DOHH2 (cell line): ENCODE measurements around the gene LAMA3.

Experiments used
- H3F3A ChIP-seq: fragments of 200-600 bp; sonication (generic), shearing (Covaris generic); 2 replicates; pipeline ENCODE4 v1.6.0; 2016; ENCODE audit warnings: antibody characterized with exemption, mild to moderate bottlenecking; ENCODE audit not compliant: control insufficient read depth, insufficient read depth
- H3K27ac ChIP-seq: fragments of 200-600 bp; sonication (generic); 2 replicates; pipeline ENCODE4 v1.5.1; 2014; ENCODE audit warnings: low read depth, mild to moderate bottlenecking, low read length, moderate library complexity
- H3K27me3 ChIP-seq: fragments of 200-600 bp; sonication (generic); 2 replicates; pipeline ENCODE4 v1.6.1; 2014; ENCODE audit warnings: mild to moderate bottlenecking, low read length, mixed read lengths; ENCODE audit not compliant: control insufficient read depth
- H3K36me3 ChIP-seq: fragments of 200-600 bp; sonication (generic); 2 replicates; pipeline ENCODE4 v1.6.1; 2014; ENCODE audit warnings: mild to moderate bottlenecking, low read length, moderate library complexity, mixed read lengths; ENCODE audit not compliant: control insufficient read depth
- H3K4me1 ChIP-seq: fragments of 200-600 bp; sonication (generic); 2 replicates; pipeline ENCODE4 v1.6.1; 2014; ENCODE audit warnings: mild to moderate bottlenecking, low read length, mixed read lengths; ENCODE audit not compliant: control insufficient read depth
- H3K4me2 ChIP-seq: fragments of 200-600 bp; sonication (generic); 2 replicates; pipeline ENCODE4 v1.6.0; 2014; ENCODE audit warnings: mild to moderate bottlenecking, low read length, moderate library complexity
- H3K4me3 ChIP-seq: fragments of 200-600 bp; sonication (generic); 2 replicates; pipeline ENCODE4 v1.5.1; 2014; ENCODE audit warnings: mild to moderate bottlenecking, low read length, mixed read lengths
- H3K79me2 ChIP-seq: fragments of 200-600 bp; sonication (generic); 2 replicates; pipeline ENCODE4 v1.6.1; 2014; ENCODE audit warnings: mild to moderate bottlenecking, low read length, mixed read lengths; ENCODE audit not compliant: control insufficient read depth
- H3K9me2 ChIP-seq: fragments of 200-600 bp; sonication (generic); replicated peaks from 2 replicates; pipeline ENCODE4 v1.6.1; 2014; ENCODE audit warnings: mild to moderate bottlenecking, low read length, mixed read lengths; ENCODE audit not compliant: control insufficient read depth
- H3K9me3 ChIP-seq: fragments of 200-600 bp; sonication (generic); 2 replicates; pipeline ENCODE4 v1.6.1; 2014; ENCODE audit warnings: antibody characterized with exemption, low read length, mixed read lengths; ENCODE audit not compliant: control insufficient read depth, insufficient read depth
- H4K20me1 ChIP-seq: fragments of 200-600 bp; sonication (generic); 2 replicates; pipeline ENCODE4 v1.6.0; 2014; ENCODE audit warnings: low read depth, mild to moderate bottlenecking, antibody characterized with exemption, low read length, moderate library complexity; ENCODE audit not compliant: control insufficient read depth, insufficient read depth
- EZH2phosphoT487 ChIP-seq: fragments of 200-600 bp; sonication (generic); IDR thresholded peaks from 2 replicates; pipeline ENCODE4 v1.6.1; 2017; ENCODE audit warnings: borderline replicate concordance, mild to moderate bottlenecking, antibody characterized with exemption, low read length, moderate library complexity, mixed read lengths
- TF ChIP-seq, protein P1 (sequence below): fragments of 200-600 bp; sonication (generic); IDR thresholded peaks from one replicate; pipeline ENCODE4 v1.5.1; 2014; ENCODE audit warnings: antibody characterized with exemption, mild to moderate bottlenecking, low read depth, low read length; ENCODE audit not compliant: poor library complexity, severe bottlenecking

LAMA3 gene

DNA sequence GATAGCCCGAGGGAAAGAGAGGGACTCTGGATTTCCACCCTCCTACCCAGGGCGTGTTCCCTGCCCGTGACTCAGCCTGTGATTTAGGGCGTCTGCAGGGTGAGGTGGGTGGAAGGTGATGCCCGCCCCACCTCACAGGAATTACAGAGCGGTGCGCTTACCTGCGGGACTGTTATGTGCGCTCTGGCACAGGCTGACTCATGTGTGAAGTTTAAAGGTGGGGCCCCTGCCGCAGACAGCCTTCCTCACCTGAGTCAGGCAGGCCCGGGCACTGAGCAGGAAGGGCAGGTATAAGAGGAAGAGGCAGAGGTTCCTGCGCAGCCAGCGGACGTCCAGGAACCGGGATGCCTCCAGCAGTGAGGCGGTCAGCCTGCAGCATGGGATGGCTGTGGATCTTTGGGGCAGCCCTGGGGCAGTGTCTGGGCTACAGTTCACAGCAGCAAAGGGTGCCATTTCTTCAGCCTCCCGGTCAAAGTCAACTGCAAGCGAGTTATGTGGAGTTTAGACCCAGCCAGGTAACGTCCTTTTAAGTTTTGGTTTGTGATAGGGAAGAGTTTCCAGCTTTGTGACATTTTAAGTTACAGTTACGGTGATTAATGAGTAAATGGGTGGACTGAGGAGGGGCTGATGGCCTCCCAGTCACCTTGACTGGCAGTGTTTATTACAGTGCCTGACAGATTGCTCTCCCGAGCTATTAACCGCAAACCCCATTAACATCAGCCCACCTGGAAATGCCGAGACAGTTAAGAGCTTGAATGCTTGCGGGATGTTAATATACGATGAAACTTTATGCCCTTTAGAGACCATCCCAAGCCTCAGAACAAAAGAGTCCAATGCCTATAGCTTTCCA is 183.7 kb downstream of the LAMA3 start:
- no peak overlapping the region for H3K4me2 ChIP-seq
- H3K4me3 ChIP-seq, result no peak overlapping the region
- no peaks in the 10 kb centered on the region for H3F3A ChIP-seq
- 0 out of 2 replicates have a peak, but pooled peaks cover 6% of the 10 kb centered on the region for H3K27me3 ChIP-seq
- no peaks in the 10 kb centered on the region for H3K79me2 ChIP-seq
- no peaks in the 10 kb centered on the region for H4K20me1 ChIP-seq
- H3K9me3 ChIP-seq, result no peaks in the 10 kb centered on the region
- H3K4me1 ChIP-seq, result peaks cover 9% of the 10 kb centered on the region
- no peak overlapping the region for H3K27ac ChIP-seq
- no peaks in the 10 kb centered on the region for H3K9me2 ChIP-seq
- no peaks in the 10 kb centered on the region for H3K36me3 ChIP-seq
- TF ChIP-seq EZH2phosphoT487, result no peak
- TF ChIP-seq, protein P1, sequence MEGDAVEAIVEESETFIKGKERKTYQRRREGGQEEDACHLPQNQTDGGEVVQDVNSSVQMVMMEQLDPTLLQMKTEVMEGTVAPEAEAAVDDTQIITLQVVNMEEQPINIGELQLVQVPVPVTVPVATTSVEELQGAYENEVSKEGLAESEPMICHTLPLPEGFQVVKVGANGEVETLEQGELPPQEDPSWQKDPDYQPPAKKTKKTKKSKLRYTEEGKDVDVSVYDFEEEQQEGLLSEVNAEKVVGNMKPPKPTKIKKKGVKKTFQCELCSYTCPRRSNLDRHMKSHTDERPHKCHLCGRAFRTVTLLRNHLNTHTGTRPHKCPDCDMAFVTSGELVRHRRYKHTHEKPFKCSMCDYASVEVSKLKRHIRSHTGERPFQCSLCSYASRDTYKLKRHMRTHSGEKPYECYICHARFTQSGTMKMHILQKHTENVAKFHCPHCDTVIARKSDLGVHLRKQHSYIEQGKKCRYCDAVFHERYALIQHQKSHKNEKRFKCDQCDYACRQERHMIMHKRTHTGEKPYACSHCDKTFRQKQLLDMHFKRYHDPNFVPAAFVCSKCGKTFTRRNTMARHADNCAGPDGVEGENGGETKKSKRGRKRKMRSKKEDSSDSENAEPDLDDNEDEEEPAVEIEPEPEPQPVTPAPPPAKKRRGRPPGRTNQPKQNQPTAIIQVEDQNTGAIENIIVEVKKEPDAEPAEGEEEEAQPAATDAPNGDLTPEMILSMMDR, result no peak

DNA sequence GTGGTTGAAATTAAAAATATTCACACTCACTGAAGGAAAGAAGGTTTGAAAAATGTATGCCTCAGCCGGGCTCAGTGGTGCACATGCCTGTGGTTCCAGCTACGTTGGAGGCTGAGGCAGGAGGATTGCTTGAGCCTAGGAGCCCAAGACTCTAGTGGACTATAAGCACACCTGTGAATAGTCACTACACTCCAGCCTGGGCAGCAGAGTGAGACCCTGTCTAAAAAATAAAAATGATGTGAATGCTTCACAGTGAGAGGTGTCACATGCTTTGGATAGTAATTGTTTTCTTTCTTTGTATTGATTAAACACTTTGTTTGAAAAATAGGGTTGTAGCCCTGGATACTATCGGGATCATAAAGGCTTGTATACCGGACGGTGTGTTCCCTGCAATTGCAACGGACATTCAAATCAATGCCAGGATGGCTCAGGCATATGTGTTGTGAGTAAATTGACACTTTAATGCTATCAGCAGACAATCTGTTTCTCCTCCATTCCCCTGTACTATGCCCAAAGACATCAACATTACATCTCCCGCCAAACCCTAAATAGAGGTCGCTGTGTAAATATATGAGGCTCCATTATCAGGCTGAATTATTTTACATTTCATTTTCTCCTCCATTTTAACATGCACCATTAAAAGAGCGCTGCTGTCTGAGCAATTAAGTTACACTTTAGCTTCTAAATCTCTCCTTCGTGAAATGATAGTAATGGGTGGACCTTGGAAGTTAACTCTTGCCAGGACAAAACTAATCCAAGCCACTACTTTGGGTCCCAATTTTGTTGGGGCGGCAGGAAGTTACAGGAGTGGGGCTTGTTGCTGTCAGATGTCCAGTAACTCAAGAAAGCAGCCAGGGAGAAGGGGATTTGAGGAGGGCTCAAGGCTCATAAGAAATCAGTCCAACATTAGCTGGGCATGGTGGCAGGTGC is 187.0 kb downstream of the LAMA3 start:
- Histone ChIP-seq H3K4me1 (peaks cover 6% of the 10 kb centered on the region), H3K79me2 (no peaks in the 10 kb centered on the region), H3K27me3 (0 out of 2 replicates have a peak, but pooled peaks cover 6% of the 10 kb centered on the region), H3K9me2 (no peaks in the 10 kb centered on the region), H4K20me1 (no peaks in the 10 kb centered on the region), H3K9me3 (no peaks in the 10 kb centered on the region), H3K4me2 (no peak overlapping the region), H3K36me3 (no peaks in the 10 kb centered on the region), H3K27ac (no peak overlapping the region), H3K4me3 (no peak overlapping the region), H3F3A (no peaks in the 10 kb centered on the region)
- no peak for TF ChIP-seq EZH2phosphoT487
- TF ChIP-seq, protein P1, result no peak

DNA sequence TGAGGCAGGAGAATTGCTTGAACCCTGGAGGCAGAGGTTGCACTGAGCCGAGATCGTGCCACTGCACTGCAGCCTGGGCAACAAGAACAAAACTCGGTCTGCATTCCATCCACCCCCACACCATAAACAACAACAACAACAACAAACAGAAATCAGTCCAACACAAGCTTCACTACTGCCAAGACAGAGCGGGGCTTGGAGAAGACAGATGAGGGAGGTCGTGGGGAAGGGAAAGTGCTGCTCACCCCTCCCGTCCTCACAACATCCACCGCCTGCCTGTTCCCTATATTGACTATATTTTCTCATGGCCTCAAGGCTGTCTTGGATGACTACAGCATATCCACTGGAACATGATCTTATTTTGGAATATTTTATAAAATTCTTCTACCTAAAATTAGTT is 187.7 kb downstream of the LAMA3 start:
- no peak overlapping the region for H3K27ac ChIP-seq
- H3K9me3 ChIP-seq, result no peaks in the 10 kb centered on the region
- H3K79me2 ChIP-seq, result no peaks in the 10 kb centered on the region
- H3K4me1 ChIP-seq, result no peaks in the 10 kb centered on the region
- H4K20me1 ChIP-seq, result no peaks in the 10 kb centered on the region
- H3K4me3 ChIP-seq, result no peak overlapping the region
- H3K9me2 ChIP-seq, result no peaks in the 10 kb centered on the region
- no peaks in the 10 kb centered on the region for H3F3A ChIP-seq
- no peak overlapping the region for H3K4me2 ChIP-seq
- no peaks in the 10 kb centered on the region for H3K36me3 ChIP-seq
- 0 out of 2 replicates have a peak, but pooled peaks cover 6% of the 10 kb centered on the region for H3K27me3 ChIP-seq
- TF ChIP-seq, protein P1, result no peak
- TF ChIP-seq EZH2phosphoT487, result no peak
